Lower leg skin (tissue), 4 donors: ENCODE measurements around the gene DLGAP4. TPM values are rescaled to one million over a fixed set of nuclear protein-coding genes. Genes with fewer than 3 reads are reported as not detected.
"Not testable (repeated sequence)": the region's sequence is repeated elsewhere in the genome, so short reads cannot be mapped to it uniquely, and the experiment has no call there.

ENCODE experiments used
- DNase-seq, 2 donors: peaks; one replicate each; pipeline ENCODE4 v3.0.0-alpha.2; 2019; ENCODE audit warnings: low spot score in 2 of 2
- H3K4me3 ChIP-seq: fragments of 200-600 bp; sonication (generic); 2 replicates; pipeline ENCODE4 v1.5.1; 2017; ENCODE audit warnings: mild to moderate bottlenecking, low read depth; ENCODE audit not compliant: poor library complexity, severe bottlenecking
- POLR2A ChIP-seq, 2 donors: fragments of 450-650 bp; IDR thresholded peaks; one replicate each; pipeline ENCODE4 v1.6.1; 2016 to 2017; ENCODE audit warnings: antibody characterized with exemption in 2 of 2, mild to moderate bottlenecking in 1 of 2, moderate library complexity in 1 of 2
- WGBS, 2 donors: methylation state at CpG; one replicate each; pipeline ENCODE4 v1.1.5; 2018; 5-methylcytosine and 5-hydroxymethylcytosine counted together
- intact Hi-C: fragments of 100-400 bp; cut with DNase I; formaldehyde crosslinking; loops from one replicate; pipeline ENCODE4 v1.15.0; 2023; ENCODE audit warnings: low total_unique reads
- total RNA-seq, 4 donors: library from RNA; depleted of rRNA; stranded (reverse); fragments of >200 nt; gene quantifications; one replicate each; pipeline ENCODE4 v1.1.0, GENCODE V29; 2016
- TF ChIP-seq, protein P1 (sequence below), 3 donors: fragments of 450-650 bp; IDR thresholded peaks; one replicate each; pipeline ENCODE4 v1.5.1; 2016; ENCODE audit warnings: antibody characterized with exemption in 3 of 3, mild to moderate bottlenecking in 3 of 3, moderate library complexity in 2 of 3

Gene DLGAP4
- total RNA-seq, 4 donors from 2014 or later: 75.9 to 162 (median 87.7) TPM

DNA sequence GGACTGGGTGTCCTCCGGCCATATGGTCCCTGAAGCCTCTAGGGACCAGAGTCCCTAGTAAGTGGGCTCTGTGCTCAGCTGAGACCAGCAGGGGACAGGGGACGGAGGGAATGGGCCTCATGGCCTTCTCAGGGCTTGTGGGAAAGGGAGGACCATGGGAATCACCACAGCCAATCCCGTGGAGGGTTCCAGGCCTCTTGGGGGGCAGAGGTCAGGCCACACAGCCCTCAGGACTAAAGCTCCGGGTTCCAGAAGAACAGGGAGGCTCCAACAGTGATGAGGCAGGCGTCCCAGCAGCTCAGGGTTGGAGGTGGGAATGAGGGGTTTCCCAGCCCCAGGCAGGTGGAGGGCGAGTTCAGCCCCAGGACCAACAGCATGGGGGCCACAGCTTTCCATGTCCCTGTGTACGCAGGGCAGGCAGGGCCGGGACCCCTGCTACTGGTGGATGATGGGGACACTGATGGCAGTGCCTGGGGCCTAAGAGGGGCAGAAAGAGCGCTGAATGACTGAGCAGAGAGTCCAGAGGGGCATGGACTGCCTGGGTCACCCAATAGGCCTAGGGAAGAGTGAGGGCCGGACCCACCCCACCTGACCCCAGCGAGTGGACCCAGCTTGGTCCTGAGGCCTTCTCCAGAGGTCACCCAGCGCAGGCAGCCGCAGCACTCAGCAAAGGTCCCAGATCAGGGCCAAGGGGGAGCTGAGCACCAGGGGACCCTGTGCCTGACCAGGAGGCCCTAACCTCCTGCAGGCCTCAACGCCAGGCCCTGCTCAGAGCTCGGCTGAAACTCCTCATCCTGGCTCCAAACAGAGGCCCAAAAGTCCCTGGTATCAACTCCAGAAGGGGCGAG lies 244.0 kb downstream of the DLGAP4 start:
- intact Hi-C loops: loop anchor here (5.0 kb wide), 2 partner anchors 52 to 862 kb away; no protein-coding TSS in a partner anchor

GRCh38 chr20:36550790-36551299 lies 244.7 kb downstream of the DLGAP4 start:
- WGBS, 2 donors: 39 to 60% methylated on average over 14 to 15 of the region's 15 CpGs
- intact Hi-C loops: loop anchor here (5.0 kb wide), 1 partner anchor 51 kb away; no protein-coding TSS in a partner anchor
- no peak overlapping the region for H3K4me3 ChIP-seq
- DNase-seq: no peak
- TF ChIP-seq POLR2A (IDR thresholded peaks at IDR 0.05): no peak
- TF ChIP-seq, protein P1, sequence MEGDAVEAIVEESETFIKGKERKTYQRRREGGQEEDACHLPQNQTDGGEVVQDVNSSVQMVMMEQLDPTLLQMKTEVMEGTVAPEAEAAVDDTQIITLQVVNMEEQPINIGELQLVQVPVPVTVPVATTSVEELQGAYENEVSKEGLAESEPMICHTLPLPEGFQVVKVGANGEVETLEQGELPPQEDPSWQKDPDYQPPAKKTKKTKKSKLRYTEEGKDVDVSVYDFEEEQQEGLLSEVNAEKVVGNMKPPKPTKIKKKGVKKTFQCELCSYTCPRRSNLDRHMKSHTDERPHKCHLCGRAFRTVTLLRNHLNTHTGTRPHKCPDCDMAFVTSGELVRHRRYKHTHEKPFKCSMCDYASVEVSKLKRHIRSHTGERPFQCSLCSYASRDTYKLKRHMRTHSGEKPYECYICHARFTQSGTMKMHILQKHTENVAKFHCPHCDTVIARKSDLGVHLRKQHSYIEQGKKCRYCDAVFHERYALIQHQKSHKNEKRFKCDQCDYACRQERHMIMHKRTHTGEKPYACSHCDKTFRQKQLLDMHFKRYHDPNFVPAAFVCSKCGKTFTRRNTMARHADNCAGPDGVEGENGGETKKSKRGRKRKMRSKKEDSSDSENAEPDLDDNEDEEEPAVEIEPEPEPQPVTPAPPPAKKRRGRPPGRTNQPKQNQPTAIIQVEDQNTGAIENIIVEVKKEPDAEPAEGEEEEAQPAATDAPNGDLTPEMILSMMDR (IDR thresholded peaks at IDR 0.05): no peak

More for the DNA sequence above, 244.0 kb downstream of the DLGAP4 start:
- 70 to 76% methylated on average over 11 to 15 of the region's 16 CpGs for WGBS, 2 donors
- TF ChIP-seq, protein P1 (IDR thresholded peaks at IDR 0.05): no peak
- no peak for TF ChIP-seq POLR2A (IDR thresholded peaks at IDR 0.05)
- DNase-seq: no peak
- H3K4me3 ChIP-seq: no peak overlapping the region

- 95 to 98% methylated on average over 2 of the region's 2 CpGs for WGBS, 2 donors
- intact Hi-C loops: no loop called here
- no peak for TF ChIP-seq POLR2A (IDR thresholded peaks at IDR 0.05)
- TF ChIP-seq, protein P1 (IDR thresholded peaks at IDR 0.05): no peak
- DNase-seq: no peak
- H3K4me3 ChIP-seq: no peak overlapping the region
Observed at GRCh38 chr20:36555248-36555647, 249.1 kb downstream of the DLGAP4 start.

GRCh38 chr20:36562724-36563123 lies 256.6 kb downstream of the DLGAP4 start:
- no peak for TF ChIP-seq POLR2A (IDR thresholded peaks at IDR 0.05)
- TF ChIP-seq, protein P1 (IDR thresholded peaks at IDR 0.05): no peak
- intact Hi-C loops: no loop called here
- 76 to 78% methylated on average over 2 of the region's 2 CpGs for WGBS, 2 donors
- DNase-seq: no peak
- no peak overlapping the region for H3K4me3 ChIP-seq

- no peak overlapping the region for H3K4me3 ChIP-seq
- WGBS, 2 donors: 88 to 100% methylated on average over 1 of the region's 1 CpG
- DNase-seq: no peak
- TF ChIP-seq POLR2A (IDR thresholded peaks at IDR 0.05): no peak
- TF ChIP-seq, protein P1 (IDR thresholded peaks at IDR 0.05): no peak
- intact Hi-C loops: no loop called here
Observed at GRCh38 chr20:36563374-36563773, 257.2 kb downstream of the DLGAP4 start.

- DNase-seq: not testable (repeated sequence)
Observed at GRCh38 chr20:36564078-36564725, 258.1 kb downstream of the DLGAP4 start.

DNA sequence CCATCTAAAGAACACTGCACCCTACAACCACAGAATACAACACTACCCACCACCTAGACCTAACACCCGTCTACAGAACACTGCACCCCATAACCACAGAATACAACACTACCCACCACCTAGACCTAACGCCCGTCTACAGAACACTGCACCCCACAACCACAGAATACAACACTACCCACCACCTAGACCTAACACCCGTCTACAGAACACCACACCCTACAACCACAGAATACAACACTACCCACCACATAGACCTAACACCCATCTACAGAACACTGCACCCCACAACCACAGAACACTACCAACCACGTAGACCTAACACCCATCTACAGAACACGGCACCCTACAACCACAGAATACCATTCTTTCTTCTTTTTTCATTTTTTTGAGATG lies 258.6 kb downstream of the DLGAP4 start:
- H3K4me3 ChIP-seq, DNase-seq, intact Hi-C loops: not testable (repeated sequence)
- WGBS, 2 donors: 89 to 92% methylated on average over 6 of the region's 6 CpGs

More at GRCh38 chr20:36564078-36564725, 258.1 kb downstream of the DLGAP4 start:
- H3K4me3 ChIP-seq, intact Hi-C loops: not testable (repeated sequence)
- WGBS, 2 donors: 93 to 94% methylated on average over 13 of the region's 13 CpGs
